K562 (cell line): Measurements from ENCODE around the gene MYL12B. TPM values are rescaled to one million over a fixed set of nuclear protein-coding genes. Genes with fewer than 3 reads are reported as not detected.

Experiments
- ATF3 ChIP-seq, 2 experiments: fragments of 450-650 bp in 1 of 2; sonication (generic) in 1 of 2; formaldehyde crosslinking in 1 of 2; IDR thresholded peaks in 1 of 2; conservative IDR thresholded peaks in 1 of 2; 2 replicates each; pipeline versions ENCODE4 v1.6.1 to v1.8.1; 2016 to 2023; ENCODE audit warnings: mild to moderate bottlenecking in 2 of 2, moderate library complexity in 2 of 2, inconsistent platforms in 1 of 2, missing genetic modification reagents in 1 of 2
- CBX3 ChIP-seq, 2 experiments: IDR thresholded peaks; 1 replicate in 1 of 2; 2 replicates in 1 of 2; pipeline ENCODE4 v1.6.1; 2012; ENCODE audit warnings: inconsistent platforms in 2 of 2, low read length in 2 of 2, borderline replicate concordance in 1 of 2, control low read depth in 1 of 2
- COPS2 ChIP-seq: fragments of 450-650 bp; conservative IDR thresholded peaks from 2 replicates; pipeline ENCODE4 v1.6.1; 2016; ENCODE audit warnings: mild to moderate bottlenecking, moderate library complexity
- ERF ChIP-seq: fragments of 450-650 bp; formaldehyde crosslinking; IDR thresholded peaks from 2 replicates; pipeline ENCODE4 v1.4.0; 2020; ENCODE audit warnings: mild to moderate bottlenecking, mixed read lengths
- ESRRB ChIP-seq: fragments of 250-450 bp; sonication (Bioruptor Pico); IDR thresholded peaks from 2 replicates; pipeline ENCODE4 v1.5.0; 2020; ENCODE audit warnings: mild to moderate bottlenecking, moderate library complexity, borderline replicate concordance
- FUS ChIP-seq: fragments of 200-400 bp; formaldehyde crosslinking; optimal IDR thresholded peaks from 2 replicates; pipeline ENCODE3; 2017; ENCODE audit warnings: low read depth, low read length
- GATAD2A ChIP-seq: fragments of 450-650 bp; IDR thresholded peaks from 2 replicates; pipeline ENCODE4 v1.6.1; 2017
- HLTF ChIP-seq: fragments of 450-650 bp; IDR thresholded peaks from 2 replicates; pipeline ENCODE4 v1.6.1; 2016
- IRF2 ChIP-seq: sonication (generic); formaldehyde crosslinking; IDR thresholded peaks from 2 replicates; pipeline ENCODE4 v1.8.1; 2022; ENCODE audit warnings: mild to moderate bottlenecking, missing genetic modification reagents
- KDM5B ChIP-seq: fragments of 200-600 bp; sonication (generic); IDR thresholded peaks from 2 replicates; pipeline ENCODE4 v1.6.1; 2012; ENCODE audit warnings: low read depth, mild to moderate bottlenecking, moderate library complexity, low read length, control low read depth, inconsistent platforms; ENCODE audit not compliant: insufficient replicate concordance
- LEF1 ChIP-seq: fragments of 450-650 bp; IDR thresholded peaks from 2 replicates; pipeline ENCODE4 v1.6.1; 2016; ENCODE audit warnings: mild to moderate bottlenecking
- MTA3 ChIP-seq: fragments of 450-650 bp; formaldehyde crosslinking; IDR thresholded peaks from 2 replicates; pipeline ENCODE4 v1.6.1; 2017; ENCODE audit warnings: mild to moderate bottlenecking, borderline replicate concordance
- PHTF2 ChIP-seq: fragments of 250-450 bp; sonication (Bioruptor Pico); IDR thresholded peaks from 2 replicates; pipeline ENCODE4 v1.5.0; 2021; ENCODE audit warnings: mild to moderate bottlenecking
- PYGO2 ChIP-seq: fragments of 450-650 bp; IDR thresholded peaks from 2 replicates; pipeline ENCODE4 v1.6.1; 2016; ENCODE audit warnings: mild to moderate bottlenecking, missing genetic modification characterization, moderate library complexity, missing compliant biosample characterization
- RCOR1 ChIP-seq, 2 experiments: IDR thresholded peaks; 2 replicates each; pipeline ENCODE4 v1.6.1; 2012; ENCODE audit warnings: low read depth in 2 of 2, low read length in 2 of 2, borderline replicate concordance in 1 of 2, improper control_type of control experiment in 1 of 2
- REST ChIP-seq, 2 experiments: fragments of 450-650 bp; formaldehyde crosslinking in 1 of 2; IDR thresholded peaks; 2 replicates each; pipeline versions ENCODE4 v1.4.0 to v1.6.1; 2014 to 2020; ENCODE audit warnings: mild to moderate bottlenecking in 2 of 2, borderline replicate concordance in 1 of 2, low read depth in 1 of 2
- RHOXF2B ChIP-seq: fragments of 250-450 bp; sonication (Bioruptor Pico); conservative IDR thresholded peaks from 2 replicates; pipeline ENCODE4 v1.5.1; 2021
- SP2 ChIP-seq: IDR thresholded peaks from 2 replicates; pipeline ENCODE4 v1.6.1; 2011; ENCODE audit warnings: mild to moderate bottlenecking, low read depth, low read length, moderate library complexity; ENCODE audit not compliant: poor library complexity, severe bottlenecking; ENCODE audit errors: extremely low read depth
- ZBTB1 ChIP-seq: sonication (generic); formaldehyde crosslinking; IDR thresholded peaks from 2 replicates; pipeline ENCODE4 v1.8.1; 2023; ENCODE audit warnings: missing genetic modification reagents, low read depth, mild to moderate bottlenecking, borderline replicate concordance
- ZNF165 ChIP-seq: fragments of 250-450 bp; sonication (Bioruptor Pico); IDR thresholded peaks from 2 replicates; pipeline ENCODE4 v1.4.0; 2020; ENCODE audit warnings: borderline replicate concordance
- polyA plus RNA-seq, 8 experiments: library from polyadenylated mRNA; depleted of rRNA in 4 of 8; stranded (reverse) in 5 of 8; unstranded in 3 of 8; fragments of >200 nt; fragmentation: Nextera tagmentation in 2 of 8; fragmentation: Illumina TruSeq in 1 of 8; extraction: Ambion mirVana in 2 of 8; extraction: Trizol in 1 of 8; gene quantifications; 2 replicates each; pipeline versions ENCODE4 v1.2.1 to v1.2.3, GENCODE V29; 2011 to 2014; ENCODE audit warnings: inconsistent platforms in 1 of 8, missing spikeins in 1 of 8
- total RNA-seq, 7 experiments: library from RNA; depleted of rRNA in 6 of 7; stranded (reverse); fragments of >200 nt in 6 of 7; fragmentation: Illumina TruSeq in 2 of 7; extraction: Trizol in 2 of 7; gene quantifications; 2 replicates each; pipeline versions ENCODE4 v1.2.1 to v1.2.3, GENCODE V29; 2011 to 2021; ENCODE audit warnings: low replicate concordance in 1 of 7

Gene MYL12B
- total and polyA plus RNA-seq, 9 of the 15 experiments (the other 6 are each of a cell fraction or from before 2014, with no cell fraction given) = 220 to 995 (median 463) TPM

- TF ChIP-seq ESRRB (CRISPR knock-in tag) (no peak), FUS (no peak), REST (IDR thresholded peaks at IDR 0.05; ENCODE audit: borderline replicate concordance) (no peak), REST (CRISPR knock-in tag; IDR thresholded peaks at IDR 0.05; ENCODE audit: low read depth) (no peak), SP2 (no peak), MTA3 (peak; percentile 30; the same call in 1 of the 2 replicates), ATF3 (IDR thresholded peaks at IDR 0.05) (no peak), ATF3 (CRISPR knock-in tag; conservative IDR thresholded peaks at IDR 0.05) (0 out of 2 replicates have a peak, but pooled peaks have one; percentile 38), KDM5B (peak; percentile 34), PHTF2 (CRISPR knock-in tag) (0 out of 2 replicates have a peak, but pooled peaks have one; percentile 21), PYGO2 (tag) (0 out of 2 replicates have a peak, but pooled peaks have one; percentile 52), COPS2 (no peak), GATAD2A (no peak), HLTF (no peak), RCOR1 (IDR thresholded peaks at IDR 0.05; ENCODE audit: borderline replicate concordance in 1 of 2, low read depth in 2 of 2, low read length in 2 of 2) (peak in 1 of 2 experiments; percentile 46; a peak in 1 of 4 replicates), ZBTB1 (CRISPR knock-in tag) (no peak), RHOXF2B (CRISPR knock-in tag) (no peak), LEF1 (peak; percentile 94), ERF (CRISPR knock-in tag) (no peak), CBX3 (IDR thresholded peaks at IDR 0.05; ENCODE audit: borderline replicate concordance in 1 of 2, low read length in 2 of 2) (peak in 1 of 2 experiments; percentile 82; a peak in 2 of 3 replicates), IRF2 (no peak), ZNF165 (CRISPR knock-in tag) (0 out of 2 replicates have a peak, but pooled peaks have one; percentile 14)
These were observed 15.2 kb upstream of the MYL12B start (continued) for GRCh38 chr18:3246635-3247239.
